Measurements from ENCODE around the gene MAP10.

DNA sequence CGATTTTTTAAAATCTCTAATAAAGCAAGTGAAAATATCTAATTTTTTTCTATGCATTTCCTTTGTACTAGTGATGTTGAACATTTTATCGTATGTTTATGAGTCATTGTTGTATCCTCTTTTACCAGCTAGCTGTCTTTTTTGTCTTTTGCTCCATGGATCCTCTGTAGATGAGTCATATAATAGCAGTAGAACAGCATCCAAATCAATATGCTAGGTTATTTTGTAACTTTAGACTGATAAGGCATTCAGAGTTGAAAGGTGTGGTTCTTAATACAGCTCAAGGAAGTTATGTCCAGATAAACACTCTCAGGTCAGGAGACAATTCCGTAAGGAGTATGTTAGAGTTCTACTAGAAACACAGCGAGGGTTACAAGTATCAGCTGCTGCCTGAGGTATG is 31.9 kb downstream of the MAP10 start:
- TF ChIP-seq CTCF (IDR thresholded peaks at IDR 0.05) (no peak), SIN3A (IDR thresholded peaks at IDR 0.05; ENCODE audit: borderline replicate concordance, insufficient read depth, low read depth, low read length) (no peak), POLR2AphosphoS5 (IDR thresholded peaks at IDR 0.05; ENCODE audit: low read depth, low read length) (no peak), TCF7L2 (IDR thresholded peaks at IDR 0.05; ENCODE audit: low read depth, low read length) (no peak)
- TF ChIP-seq, protein P1, sequence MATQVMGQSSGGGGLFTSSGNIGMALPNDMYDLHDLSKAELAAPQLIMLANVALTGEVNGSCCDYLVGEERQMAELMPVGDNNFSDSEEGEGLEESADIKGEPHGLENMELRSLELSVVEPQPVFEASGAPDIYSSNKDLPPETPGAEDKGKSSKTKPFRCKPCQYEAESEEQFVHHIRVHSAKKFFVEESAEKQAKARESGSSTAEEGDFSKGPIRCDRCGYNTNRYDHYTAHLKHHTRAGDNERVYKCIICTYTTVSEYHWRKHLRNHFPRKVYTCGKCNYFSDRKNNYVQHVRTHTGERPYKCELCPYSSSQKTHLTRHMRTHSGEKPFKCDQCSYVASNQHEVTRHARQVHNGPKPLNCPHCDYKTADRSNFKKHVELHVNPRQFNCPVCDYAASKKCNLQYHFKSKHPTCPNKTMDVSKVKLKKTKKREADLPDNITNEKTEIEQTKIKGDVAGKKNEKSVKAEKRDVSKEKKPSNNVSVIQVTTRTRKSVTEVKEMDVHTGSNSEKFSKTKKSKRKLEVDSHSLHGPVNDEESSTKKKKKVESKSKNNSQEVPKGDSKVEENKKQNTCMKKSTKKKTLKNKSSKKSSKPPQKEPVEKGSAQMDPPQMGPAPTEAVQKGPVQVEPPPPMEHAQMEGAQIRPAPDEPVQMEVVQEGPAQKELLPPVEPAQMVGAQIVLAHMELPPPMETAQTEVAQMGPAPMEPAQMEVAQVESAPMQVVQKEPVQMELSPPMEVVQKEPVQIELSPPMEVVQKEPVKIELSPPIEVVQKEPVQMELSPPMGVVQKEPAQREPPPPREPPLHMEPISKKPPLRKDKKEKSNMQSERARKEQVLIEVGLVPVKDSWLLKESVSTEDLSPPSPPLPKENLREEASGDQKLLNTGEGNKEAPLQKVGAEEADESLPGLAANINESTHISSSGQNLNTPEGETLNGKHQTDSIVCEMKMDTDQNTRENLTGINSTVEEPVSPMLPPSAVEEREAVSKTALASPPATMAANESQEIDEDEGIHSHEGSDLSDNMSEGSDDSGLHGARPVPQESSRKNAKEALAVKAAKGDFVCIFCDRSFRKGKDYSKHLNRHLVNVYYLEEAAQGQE (IDR thresholded peaks at IDR 0.05; ENCODE audit: insufficient read depth in 1 of 2, low read depth in 2 of 2, low read length in 1 of 2) = no peak

All from Panc1 (cell line).